Spleen (tissue), 11 donors: ENCODE measurements around the gene WDR62. TPM values are rescaled to one million over a fixed set of nuclear protein-coding genes. Genes with fewer than 3 reads are reported as not detected.

Experiments used
- DNase-seq: peaks from one replicate; pipeline ENCODE4 v3.0.0-alpha.2; 2020
- H3K27ac ChIP-seq, 8 donors: fragments of 200-600 bp; sonication (generic) in 7 of 8; 1 replicate in 4 of 8; 2 replicates in 4 of 8; pipeline versions ENCODE4 v1.5.0 to v1.8.0; 2016 to 2021; ENCODE audit warnings: inconsistent platforms in 4 of 8, mild to moderate bottlenecking in 4 of 8, moderate library complexity in 1 of 8
- H3K27me3 ChIP-seq, 7 donors: fragments of 200-600 bp; sonication (generic) in 6 of 7; replicated peaks in 1 of 7; 1 replicate in 4 of 7; 2 replicates in 3 of 7; pipeline versions ENCODE4 v1.5.0 to v1.8.0; 2016 to 2021; ENCODE audit warnings: inconsistent platforms in 3 of 7, mild to moderate bottlenecking in 1 of 7
- H3K36me3 ChIP-seq, 6 donors: fragments of 200-600 bp; sonication (generic) in 5 of 6; 1 replicate in 4 of 6; 2 replicates in 2 of 6; pipeline versions ENCODE4 v1.5.0 to v1.8.0; 2016 to 2021; ENCODE audit warnings: inconsistent platforms in 2 of 6
- H3K4me1 ChIP-seq, 6 donors: fragments of 200-600 bp; sonication (generic) in 5 of 6; 1 replicate in 3 of 6; 2 replicates in 3 of 6; pipeline versions ENCODE4 v1.5.0 to v1.8.0; 2016 to 2021; ENCODE audit warnings: inconsistent platforms in 3 of 6
- H3K4me3 ChIP-seq, 8 donors: fragments of 200-600 bp; sonication (generic) in 7 of 8; 1 replicate in 4 of 8; 2 replicates in 4 of 8; pipeline versions ENCODE4 v1.5.0 to v1.8.0; 2016 to 2021; ENCODE audit warnings: inconsistent platforms in 4 of 8, mild to moderate bottlenecking in 4 of 8, moderate library complexity in 2 of 8
- H3K9me3 ChIP-seq, 8 donors: fragments of 200-600 bp; sonication (generic) in 7 of 8; 1 replicate in 4 of 8; 2 replicates in 4 of 8; pipeline versions ENCODE4 v1.5.0 to v1.8.0; 2016 to 2021; ENCODE audit warnings: inconsistent platforms in 4 of 8
- CTCF ChIP-seq, 11 experiments: fragments of 200-600 bp in 7 of 11; fragments of 450-650 bp in 4 of 11; sonication (generic) in 4 of 11; IDR thresholded peaks in 8 of 11; conservative IDR thresholded peaks in 3 of 11; 1 replicate in 7 of 11; 2 replicates in 4 of 11; pipeline versions ENCODE4 v1.4.0 to v1.8.0; 2016 to 2021; ENCODE audit warnings: antibody characterized with exemption in 11 of 11, inconsistent platforms in 4 of 11, mild to moderate bottlenecking in 1 of 11
- POLR2A ChIP-seq, 3 donors: fragments of 450-650 bp; IDR thresholded peaks; one replicate each; pipeline ENCODE4 v1.5.1; 2017; ENCODE audit warnings: antibody characterized with exemption in 3 of 3, mild to moderate bottlenecking in 1 of 3
- POLR2AphosphoS5 ChIP-seq, 3 donors: sonication (generic); formaldehyde crosslinking; IDR thresholded peaks; one replicate each; pipeline ENCODE4 v1.5.1; 2017; ENCODE audit warnings: antibody characterized with exemption in 3 of 3
- WGBS, 5 donors: extraction: QIAGEN DNeasy Blood & Tissue Kit in 3 of 5; methylation state at CpG; one replicate each; pipeline versions ENCODE4 v1.1.5 to v1.1.7; 2013 to 2018; 5-methylcytosine and 5-hydroxymethylcytosine counted together
- intact Hi-C: fragments of 100-400 bp; cut with DNase I; formaldehyde crosslinking; loops from one replicate; pipeline ENCODE4 v1.15.0; 2023; ENCODE audit warnings: low total_unique reads
- polyA plus RNA-seq, 3 donors: library from polyadenylated mRNA; stranded (reverse); fragments of 200-250 nt; gene quantifications; one replicate each; pipeline ENCODE4 v1.2.1, GENCODE V29; 2013
- total RNA-seq, 7 donors: library from RNA; depleted of rRNA in 3 of 7; stranded (reverse); fragments of >200 nt in 3 of 7; fragmentation: NEBNext Ultra II Directional in 4 of 7; extraction: Animal tissue kit (Norgen Biotek cat#: 25700) in 4 of 7; gene quantifications; one replicate each; pipeline versions ENCODE4 v1.1.0 to v1.2.1, GENCODE V29; 2016 to 2021
- donor health status: healthy with polysubstance abuse.
- donor health status: DM: no; HTN: no; CAD: no; lungs with moderate emphysema.
- donor health status: DM: no; HTN: no; CAD: no.
- donor health status: Bipolar disorder and iron deficiency.
- donor health status: healthy.
- donor health status: DM: no; HTN: no; CAD: no.
- donor health status: DM: yes; HTN: yes; CAD: no.

The WDR62 gene
- total and polyA plus RNA-seq, 10 donors, result 1.3 to 5.2 (median 2.2) TPM

DNA sequence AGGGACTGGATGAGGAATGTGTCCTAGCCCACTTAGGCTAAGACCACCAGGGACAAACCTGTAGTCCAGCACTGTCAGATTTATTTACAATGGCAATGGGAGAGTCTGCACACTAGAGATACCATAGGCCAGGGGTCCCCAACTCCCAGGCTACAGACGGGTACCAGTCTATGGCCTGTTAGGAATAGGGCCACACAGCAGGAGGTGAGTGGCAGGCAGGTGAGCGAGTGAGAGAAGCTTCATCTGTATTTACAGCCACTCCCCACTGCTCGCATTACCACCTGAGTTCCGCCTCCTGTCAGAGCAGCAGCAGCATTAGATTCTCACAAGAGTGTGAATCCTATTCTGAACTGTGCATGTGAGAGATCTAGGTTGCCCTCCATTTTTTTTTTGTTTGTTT is 3.1 kb upstream of the WDR62 start:
- DNase-seq, result no peak
- Histone ChIP-seq H3K27ac (no peak overlapping the region), H3K9me3 (no peaks in the 10 kb centered on the region), H3K36me3 (no peaks in the 10 kb centered on the region), H3K4me1 (peaks cover 6 to 34% (median 21%) of the 10 kb centered on the region in 6 donors), H3K27me3 (no peaks in the 10 kb centered on the region), H3K4me3 (no peak overlapping the region)
- TF ChIP-seq POLR2A (IDR thresholded peaks at IDR 0.05), result no peak
- TF ChIP-seq POLR2AphosphoS5 (IDR thresholded peaks at IDR 0.05), result no peak
- TF ChIP-seq CTCF (IDR thresholded peaks at IDR 0.05 in 8 of 11, conservative IDR thresholded peaks at IDR 0.05 in 3 of 11), result no peak
- 96 to 100% (median 98%) methylated on average over 4 of the region's 4 CpGs for WGBS, 5 donors
- intact Hi-C loops, result loop anchor here (10.0 kb wide), 1 partner anchor 63 kb away; the partner anchor contains the start of genes OVOL3, POLR2I and TBCB

- Histone ChIP-seq H3K36me3 (peaks cover 0 to 11% (median 0%) of the 10 kb centered on the region in 6 donors), H3K27me3 (no peaks in the 10 kb centered on the region), H3K4me3 (peak within 1 kb of the TSS; percentile 60 to 87 (median 78)), H3K4me1 (peaks cover 6 to 34% (median 21%) of the 10 kb centered on the region in 6 donors), H3K27ac (peak within 1 kb of the TSS; percentile 94 to 99 (median 98)), H3K9me3 (no peaks in the 10 kb centered on the region)
- peak; percentile 84 to 94 (median 92) for TF ChIP-seq POLR2AphosphoS5 (IDR thresholded peaks at IDR 0.05)
- TF ChIP-seq CTCF (IDR thresholded peaks at IDR 0.05 in 8 of 11, conservative IDR thresholded peaks at IDR 0.05 in 3 of 11), result peak; percentile 35 to 83 (median 77)
- TF ChIP-seq POLR2A (IDR thresholded peaks at IDR 0.05), result peak in 2 of 3 donors; percentile 31 to 50
- intact Hi-C loops, result loop anchor here (10.0 kb wide), 1 partner anchor 61 kb away; the partner anchor contains the start of genes OVOL3, POLR2I and TBCB
- peak; percentile 100 for DNase-seq
- WGBS, 5 donors, result 0 to 1% (median 0%) methylated on average over 30 to 56 of the region's 56 CpGs
Observed at GRCh38 chr19:36054119-36054732, 471 bp upstream of the WDR62 start, which contains the start of gene THAP8. Gene THAP8 (minus strand): TSS chr19:36054285. CDS start chr19:36054217, 68 bp downstream.

DNA sequence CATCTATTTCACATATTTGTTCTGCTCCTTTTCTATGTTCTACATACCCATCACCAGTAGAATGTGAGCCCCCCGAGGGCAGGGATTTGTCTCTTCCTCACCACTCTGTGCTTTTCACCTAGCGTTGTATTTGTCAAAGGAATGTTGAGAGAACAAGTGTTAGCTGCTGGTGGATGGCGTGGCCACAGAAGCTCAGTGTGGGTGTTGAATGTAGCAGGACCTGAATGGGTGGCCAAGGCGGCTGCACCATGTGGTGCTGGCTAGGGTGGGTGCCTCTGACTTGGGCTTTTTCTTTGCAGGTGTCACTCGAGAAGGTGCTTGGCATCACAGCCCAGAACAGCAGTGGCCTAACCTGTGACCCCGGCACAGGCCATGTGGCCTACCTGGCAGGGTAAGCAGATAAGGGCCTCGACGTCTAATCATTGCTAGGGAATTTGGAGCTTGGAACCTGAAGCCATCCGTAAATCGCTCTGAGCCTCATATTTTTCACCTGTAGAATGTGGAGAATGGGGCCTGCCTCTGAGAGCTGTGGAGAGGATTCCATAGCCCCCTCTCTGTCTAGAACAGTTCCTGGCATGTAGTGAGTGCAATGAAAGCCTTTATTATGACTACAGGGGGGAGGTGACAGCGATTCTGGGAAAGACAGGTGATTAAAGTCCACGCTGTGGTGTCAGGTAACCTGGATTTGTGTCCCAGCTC is 3.9 kb downstream of the WDR62 start:
- H3K4me1 ChIP-seq, result peaks cover 3 to 21% (median 13%) of the 10 kb centered on the region in 6 donors
- no peaks in the 10 kb centered on the region for H3K27me3 ChIP-seq
- H3K4me3 ChIP-seq, result no peak overlapping the region
- H3K9me3 ChIP-seq, result no peaks in the 10 kb centered on the region
- 91 to 99% (median 96%) methylated on average over 12 of the region's 12 CpGs for WGBS, 5 donors
- intact Hi-C loops, result loop anchor here (5.0 to 10.0 kb wide), 2 partner anchors 56 to 109 kb away; partner anchors contain the start of genes OVOL3, POLR2I and TBCB
- TF ChIP-seq POLR2AphosphoS5 (IDR thresholded peaks at IDR 0.05), result no peak
- TF ChIP-seq CTCF (IDR thresholded peaks at IDR 0.05 in 8 of 11, conservative IDR thresholded peaks at IDR 0.05 in 3 of 11), result no peak
- no peak for TF ChIP-seq POLR2A (IDR thresholded peaks at IDR 0.05)
- peaks cover 0 to 49% (median 0%) of the 10 kb centered on the region in 6 donors for H3K36me3 ChIP-seq
- H3K27ac ChIP-seq, result no peak overlapping the region
- no peak for DNase-seq
